GM19351 (cell line): ENCODE measurements around the gene OSBP2.
"Not testable (repeated sequence)": the region's sequence is repeated elsewhere in the genome, so short reads cannot be mapped to it uniquely, and the experiment has no call there.

Experiments
- ATAC-seq: cut with Tn5 transposase; IDR thresholded peaks from one replicate; pipeline ENCODE4 v1.9.1; 2021; ENCODE audit warnings: mild to moderate bottlenecking, moderate library complexity; ENCODE audit not compliant: unreplicated experiment

OSBP2 gene

DNA sequence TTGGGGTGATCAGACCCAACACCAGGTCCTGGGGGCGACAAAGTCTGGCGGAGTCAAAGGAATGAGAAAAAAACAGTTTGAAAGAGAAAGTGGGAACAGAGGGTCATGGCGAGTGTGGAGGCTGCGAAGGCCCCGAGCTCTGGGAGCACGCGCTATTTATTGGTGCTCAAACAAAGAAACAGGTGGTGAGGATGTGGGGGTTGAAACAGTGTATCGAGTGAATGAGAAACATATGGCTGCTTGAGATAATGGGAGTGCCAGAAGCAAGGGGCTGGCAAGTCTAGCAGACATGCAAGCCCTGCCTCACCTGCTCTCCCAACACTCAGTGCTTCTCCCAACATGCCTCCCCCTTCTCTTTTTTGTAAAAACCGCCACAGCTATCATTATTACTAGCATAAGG, 19.2 kb upstream of the OSBP2 start:
- ATAC-seq, result no peak

DNA sequence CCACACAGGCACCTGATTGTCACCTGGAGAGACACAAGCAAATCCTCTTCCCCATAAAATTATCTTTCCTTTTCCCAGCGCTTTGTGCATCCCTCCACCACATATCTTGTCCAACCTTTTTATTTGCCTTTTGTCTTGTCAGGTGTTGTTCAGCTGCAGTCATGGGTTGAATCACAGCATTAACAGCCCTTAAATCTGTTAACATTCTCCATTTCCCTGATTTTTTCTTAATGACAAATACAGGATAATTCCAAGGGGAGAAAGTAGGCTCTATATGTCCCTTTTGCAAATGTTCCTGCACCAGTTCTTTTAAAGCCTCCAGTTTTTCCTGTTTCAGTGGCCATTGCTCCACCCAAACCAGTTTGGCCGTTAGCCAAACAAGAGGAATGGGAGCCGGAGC, 18.1 kb upstream of the OSBP2 start:
- not testable (repeated sequence) for ATAC-seq

DNA sequence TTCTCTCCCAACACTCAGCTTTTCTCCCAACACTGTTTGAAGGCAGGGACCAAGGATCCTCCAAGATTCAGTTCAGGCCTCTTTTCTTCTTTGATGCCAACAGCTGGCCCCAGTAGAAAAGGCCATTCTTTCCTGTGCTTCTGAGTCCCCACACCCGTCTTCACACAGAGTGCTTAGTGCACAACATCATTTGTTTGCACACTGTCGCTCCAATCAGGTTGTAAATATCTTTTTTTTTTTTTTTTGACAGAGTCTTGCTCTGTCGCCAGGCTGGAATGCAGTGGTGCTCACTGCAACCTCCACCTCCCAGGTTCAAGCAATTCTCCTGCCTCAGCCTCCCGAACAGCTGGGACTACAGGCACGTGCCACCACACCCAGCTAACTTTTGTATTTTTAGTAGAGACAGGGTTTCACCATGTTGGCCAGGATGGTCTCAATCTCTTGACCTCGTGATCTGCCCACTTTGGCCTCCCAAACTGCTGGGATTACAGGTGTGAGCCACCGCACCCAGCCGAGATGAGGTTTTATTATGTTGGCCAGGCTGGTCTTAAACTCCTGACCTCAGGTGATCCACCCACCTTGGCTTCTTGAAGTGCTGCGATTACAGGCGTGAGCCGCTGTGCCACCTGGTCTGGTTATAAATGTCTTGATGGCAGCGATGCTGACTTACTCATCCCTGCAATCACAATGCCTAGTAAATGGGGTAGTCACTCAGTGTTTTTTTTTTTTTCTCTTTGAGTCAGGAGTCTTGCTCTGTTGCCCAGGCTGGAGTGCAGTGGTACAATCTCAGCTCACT, 14.6 kb upstream of the OSBP2 start:
- not testable (repeated sequence) for ATAC-seq

DNA sequence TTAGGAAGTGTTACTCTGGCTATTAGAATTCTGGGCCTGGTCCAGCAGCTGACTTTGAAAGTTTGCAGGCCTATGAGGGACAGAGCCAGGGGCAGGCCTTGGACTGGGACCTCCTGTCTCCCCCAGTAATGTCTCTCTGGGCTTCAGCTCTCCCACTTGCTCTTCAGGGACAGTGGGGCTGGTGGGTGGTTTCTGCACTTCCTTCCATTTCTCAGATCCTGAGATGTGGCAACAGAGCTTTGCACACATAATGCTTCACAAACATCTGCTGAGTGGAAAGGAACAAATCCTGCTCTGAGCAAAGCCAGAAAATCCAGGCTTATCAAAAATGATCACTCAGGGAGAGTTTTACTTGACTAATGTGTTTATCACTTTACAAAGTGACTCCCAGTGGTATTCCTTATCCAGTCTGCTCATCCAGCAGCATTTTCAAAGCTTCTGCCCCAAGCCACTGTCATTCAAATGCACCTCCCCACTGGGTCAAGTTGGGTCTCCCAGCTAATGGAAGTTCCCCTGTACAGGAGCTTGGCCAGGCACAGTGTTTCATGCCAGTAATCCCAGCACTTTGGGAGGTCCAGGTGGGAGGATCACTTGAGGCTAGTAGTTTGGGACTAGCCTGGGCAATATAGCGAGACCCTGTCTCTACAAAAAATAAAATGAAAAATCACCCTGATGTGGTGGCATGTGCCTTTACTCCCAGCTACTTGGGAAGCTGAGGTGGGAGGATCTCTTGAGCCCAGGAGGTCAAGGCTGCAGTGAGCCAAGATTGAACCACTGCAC, 13.5 kb upstream of the OSBP2 start:
- ATAC-seq, result no peak

DNA sequence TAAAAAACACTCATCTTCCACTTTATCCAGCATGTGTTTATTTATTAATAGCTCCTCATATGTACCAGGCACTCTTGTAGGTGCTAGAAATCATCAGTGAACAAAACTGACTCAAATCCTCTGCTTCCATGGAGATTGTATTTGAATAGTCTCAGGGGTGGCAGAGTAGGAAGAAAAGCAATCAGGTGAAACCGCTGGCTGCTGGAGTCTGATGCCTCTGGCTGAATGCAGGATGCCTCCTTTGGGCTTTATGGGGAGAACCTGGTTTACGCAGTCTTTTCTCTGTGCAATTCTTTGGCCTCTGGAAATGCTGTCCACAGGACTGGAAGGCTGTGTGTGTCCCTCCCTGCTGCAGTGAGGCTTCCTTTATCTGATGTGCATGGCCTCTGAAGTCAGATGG, 12.8 kb upstream of the OSBP2 start:
- ATAC-seq, result no peak

DNA sequence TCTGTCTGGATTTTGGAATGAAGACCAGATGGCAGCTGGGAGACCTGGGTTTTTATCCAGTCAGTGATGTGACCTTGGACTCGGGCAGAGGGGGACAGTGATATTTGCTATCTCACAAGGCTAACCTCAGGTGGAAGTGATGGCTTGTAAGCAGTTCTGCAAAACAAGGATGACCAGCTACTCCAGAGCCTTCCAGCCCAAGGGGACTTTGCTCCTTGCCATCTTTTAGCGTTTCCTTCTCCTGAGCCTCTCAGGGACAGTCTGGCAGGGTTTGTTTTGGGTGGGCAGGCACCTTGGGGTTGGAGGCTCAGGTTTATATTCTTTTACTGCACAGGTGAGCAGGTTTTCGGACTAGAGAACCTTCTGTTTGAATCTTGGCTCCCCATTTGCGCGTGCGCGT, 9.5 kb upstream of the OSBP2 start:
- no peak for ATAC-seq

DNA sequence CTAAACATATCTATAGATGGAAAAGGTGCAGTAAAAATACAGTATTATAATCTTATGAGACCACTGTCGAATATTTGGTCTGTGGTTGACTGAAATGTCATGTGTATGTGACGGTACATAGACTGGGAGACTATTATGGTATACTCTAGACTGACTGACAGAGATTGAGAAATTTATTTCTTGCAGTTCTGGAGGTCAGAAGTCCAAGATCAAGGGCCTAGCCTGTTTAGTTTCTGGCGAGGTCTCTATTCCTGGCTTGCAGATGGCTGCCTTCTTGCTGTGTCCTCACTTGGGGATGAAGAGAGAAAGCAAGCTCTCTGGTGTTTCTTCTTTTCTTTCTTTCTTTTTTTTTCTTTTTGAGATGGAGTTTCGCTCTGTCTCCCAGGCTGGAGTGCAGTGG, 7.3 kb upstream of the OSBP2 start:
- no peak for ATAC-seq

DNA sequence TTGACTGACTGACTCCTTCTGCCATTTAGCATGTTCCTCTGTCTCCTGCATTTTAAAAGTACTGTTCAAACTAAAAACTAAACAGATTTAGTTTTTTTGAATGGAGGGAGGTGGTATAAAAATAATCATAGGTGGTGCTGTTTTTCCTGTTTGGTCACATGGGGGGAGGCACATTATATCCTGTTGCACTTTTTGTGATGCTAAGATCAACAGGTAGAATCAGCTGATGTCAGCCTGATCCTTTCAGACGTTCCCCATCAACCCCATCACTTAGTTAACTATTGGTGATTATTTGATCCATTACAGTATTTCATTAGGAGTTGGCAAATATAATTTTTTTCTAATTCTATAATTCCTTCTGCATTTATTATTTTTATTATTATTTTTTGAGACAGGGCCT, 5.1 kb upstream of the OSBP2 start:
- no peak for ATAC-seq

DNA sequence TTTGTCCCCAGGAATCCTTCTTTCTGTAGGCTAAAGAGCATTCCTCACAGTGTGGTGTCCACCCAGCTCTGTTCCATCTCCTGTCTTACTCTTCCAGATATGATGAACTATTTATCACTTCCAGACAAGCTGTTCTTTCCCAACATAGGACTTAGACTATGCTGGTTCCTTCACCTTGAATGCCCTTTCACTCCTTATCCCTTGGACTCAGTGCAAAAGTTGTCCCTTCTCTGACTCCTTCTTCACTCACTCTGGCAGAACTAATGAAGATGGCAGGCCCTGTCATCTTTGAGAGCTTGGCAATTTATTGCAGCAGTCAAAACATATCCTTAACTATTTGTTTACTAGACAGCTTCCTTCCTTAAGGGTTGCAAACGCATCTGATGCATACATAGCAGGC, 3.5 kb upstream of the OSBP2 start:
- ATAC-seq, result no peak

DNA sequence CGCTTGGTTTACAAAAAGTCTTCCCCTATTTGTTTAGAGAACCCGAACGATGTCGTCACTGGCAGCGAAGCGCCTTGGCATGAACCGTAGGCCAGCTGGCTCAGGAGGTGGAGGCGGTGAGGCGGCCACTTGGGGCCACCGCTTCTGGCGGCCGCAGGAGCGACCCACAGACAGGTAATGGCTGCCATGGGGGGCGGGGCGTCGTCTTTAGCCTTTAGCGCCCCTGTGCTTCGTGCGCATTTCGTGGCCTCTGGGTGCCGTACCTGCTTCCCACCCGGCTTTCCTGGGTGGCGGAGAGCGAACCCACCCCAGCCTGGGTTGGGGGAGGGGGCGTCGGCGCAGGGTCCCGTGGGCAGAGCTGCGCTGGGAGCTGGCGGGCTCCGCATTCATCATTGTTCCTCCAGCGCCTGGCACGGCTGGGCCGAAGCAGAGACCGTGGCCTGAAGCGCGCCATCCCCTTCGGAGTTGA, 469 bp upstream of the OSBP2 start:
- ATAC-seq, result no peak

DNA sequence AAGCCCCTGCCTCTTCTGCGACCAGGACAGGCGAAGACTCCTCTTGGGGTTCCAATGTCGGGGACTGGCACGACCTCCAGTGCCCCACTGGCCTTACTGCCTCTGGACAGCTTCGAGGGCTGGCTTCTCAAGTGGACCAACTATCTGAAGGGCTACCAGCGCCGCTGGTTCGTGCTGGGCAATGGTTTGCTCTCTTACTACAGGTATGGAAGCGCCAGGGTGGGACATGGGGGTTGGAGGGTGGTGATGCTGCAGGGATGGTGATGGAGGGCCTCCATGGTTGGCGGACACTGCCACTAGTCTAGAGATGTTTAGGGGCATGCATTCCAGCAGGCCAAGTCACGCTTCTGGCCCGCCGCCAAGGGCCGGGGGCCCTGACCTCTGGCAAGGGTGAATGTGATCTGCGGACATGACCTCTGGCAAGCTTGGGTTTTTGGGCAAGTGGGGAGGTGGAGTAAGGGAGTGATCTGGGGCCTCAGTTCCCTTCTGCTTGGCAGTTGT, 727 bp downstream of the OSBP2 start:
- no peak for ATAC-seq

DNA sequence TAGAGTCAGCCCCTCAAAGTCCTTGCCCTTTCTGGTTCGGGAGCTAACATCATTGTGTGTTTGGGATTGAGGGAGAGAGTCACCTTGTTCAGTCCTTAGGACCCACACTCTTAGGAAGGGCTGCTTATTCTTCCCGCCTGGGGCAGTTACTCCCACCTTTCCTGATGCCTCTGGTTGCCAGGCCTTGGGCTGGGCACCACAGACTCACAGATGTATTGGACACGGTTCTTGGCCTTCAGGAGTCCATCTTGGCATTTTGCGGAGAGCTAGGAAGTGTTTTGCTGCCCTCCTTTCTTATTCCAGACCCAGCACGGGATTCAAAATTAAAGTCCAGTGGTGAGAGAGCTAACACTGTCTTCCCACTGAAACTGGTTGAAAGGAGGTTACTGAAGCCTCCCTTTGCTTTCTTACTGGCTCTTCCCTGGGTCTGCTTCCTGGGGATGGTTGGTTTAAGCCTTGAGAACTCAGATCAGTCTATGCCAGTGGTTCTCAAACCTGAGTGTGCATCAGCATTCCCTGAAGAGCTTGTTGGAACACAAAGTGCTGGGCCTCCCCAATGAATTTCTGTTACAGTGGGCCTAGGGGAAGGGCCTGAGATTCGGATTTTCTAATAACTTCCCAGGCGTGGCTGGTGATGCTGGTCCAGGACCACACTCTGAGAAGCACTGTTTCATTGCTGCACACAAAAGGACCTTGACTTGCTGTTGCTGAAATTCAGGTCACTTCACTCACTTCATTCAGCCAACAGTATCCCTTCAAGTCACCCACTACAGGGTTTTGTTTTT, 1.4 kb downstream of the OSBP2 start:
- ATAC-seq, result no peak

DNA sequence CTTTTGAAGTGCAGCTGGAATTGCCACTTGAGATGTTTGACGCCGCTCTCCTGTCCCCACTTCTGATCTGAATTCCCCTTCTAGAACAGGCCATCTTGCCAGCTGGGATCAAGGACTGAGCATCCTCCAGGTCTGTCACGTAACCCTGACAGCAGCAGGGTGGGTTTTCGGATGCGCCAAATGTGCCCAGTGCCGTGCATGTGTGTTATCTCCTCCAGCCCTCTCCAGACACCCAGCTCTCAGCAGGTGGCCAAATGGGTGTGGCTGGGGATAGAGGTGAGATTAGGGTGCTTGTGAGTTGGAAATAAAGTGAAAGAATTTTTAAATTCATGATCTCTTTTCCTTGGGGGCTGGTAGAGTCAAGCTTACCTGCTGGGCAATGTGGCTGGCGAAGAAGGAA, 3.3 kb downstream of the OSBP2 start:
- no peak for ATAC-seq

DNA sequence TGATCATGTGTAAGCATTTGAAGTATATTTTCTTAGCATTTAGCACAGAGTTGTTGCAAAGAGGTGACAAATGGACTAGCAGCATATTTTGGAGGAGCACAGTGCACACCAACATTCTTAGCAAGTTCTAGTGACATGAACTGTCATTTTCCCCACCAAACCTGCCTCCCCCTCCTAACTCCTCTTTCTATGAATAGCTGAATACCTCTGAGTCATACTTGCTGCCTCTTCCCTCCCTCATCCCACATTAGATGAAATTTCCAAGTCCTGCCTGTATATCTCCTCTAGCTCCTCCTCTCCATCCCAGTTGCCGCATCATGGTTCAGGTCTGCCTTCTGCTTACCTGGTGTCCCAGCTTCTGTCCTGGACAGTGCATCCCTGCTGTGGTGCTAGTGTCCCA, 7.2 kb downstream of the OSBP2 start:
- no peak for ATAC-seq

DNA sequence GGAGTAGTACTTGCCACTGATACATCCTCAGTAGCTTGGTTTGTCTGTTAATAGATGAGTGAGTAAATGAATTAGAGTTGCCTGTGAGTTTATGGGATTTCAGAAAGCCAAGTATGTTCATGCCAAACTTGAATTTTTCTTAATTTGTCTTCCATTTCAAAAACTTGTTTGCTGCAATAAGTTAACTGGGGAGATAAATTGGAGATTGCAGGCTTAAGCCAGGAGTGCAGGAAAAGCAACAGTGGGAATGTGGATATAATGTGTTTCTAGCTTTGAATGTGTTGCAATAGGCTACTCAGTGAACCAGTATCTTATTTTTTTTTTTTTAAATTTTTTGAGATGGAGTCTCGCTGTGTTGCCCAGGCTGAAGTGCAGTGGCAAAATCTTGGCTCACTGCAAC, 8.2 kb downstream of the OSBP2 start:
- no peak for ATAC-seq

DNA sequence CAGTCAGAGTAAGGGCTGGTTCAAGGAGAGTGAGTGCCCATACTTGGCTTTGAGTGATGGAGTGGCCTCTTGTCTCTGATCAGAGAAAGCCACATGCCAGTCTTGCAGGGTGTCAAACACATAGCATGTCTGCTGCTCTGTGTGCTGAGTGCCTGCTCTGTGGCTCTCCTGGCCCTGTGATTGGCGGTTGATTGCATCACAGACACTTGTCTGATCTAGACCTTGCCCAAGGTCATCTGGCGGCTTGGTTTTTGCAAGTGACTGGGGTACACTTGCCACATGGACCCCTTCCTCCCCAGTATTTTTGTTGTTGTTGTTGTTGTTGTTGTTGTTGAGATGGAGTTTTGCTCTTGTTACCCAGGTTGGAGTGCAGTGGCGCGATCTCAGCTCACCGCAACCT, 10.3 kb downstream of the OSBP2 start:
- no peak for ATAC-seq

DNA sequence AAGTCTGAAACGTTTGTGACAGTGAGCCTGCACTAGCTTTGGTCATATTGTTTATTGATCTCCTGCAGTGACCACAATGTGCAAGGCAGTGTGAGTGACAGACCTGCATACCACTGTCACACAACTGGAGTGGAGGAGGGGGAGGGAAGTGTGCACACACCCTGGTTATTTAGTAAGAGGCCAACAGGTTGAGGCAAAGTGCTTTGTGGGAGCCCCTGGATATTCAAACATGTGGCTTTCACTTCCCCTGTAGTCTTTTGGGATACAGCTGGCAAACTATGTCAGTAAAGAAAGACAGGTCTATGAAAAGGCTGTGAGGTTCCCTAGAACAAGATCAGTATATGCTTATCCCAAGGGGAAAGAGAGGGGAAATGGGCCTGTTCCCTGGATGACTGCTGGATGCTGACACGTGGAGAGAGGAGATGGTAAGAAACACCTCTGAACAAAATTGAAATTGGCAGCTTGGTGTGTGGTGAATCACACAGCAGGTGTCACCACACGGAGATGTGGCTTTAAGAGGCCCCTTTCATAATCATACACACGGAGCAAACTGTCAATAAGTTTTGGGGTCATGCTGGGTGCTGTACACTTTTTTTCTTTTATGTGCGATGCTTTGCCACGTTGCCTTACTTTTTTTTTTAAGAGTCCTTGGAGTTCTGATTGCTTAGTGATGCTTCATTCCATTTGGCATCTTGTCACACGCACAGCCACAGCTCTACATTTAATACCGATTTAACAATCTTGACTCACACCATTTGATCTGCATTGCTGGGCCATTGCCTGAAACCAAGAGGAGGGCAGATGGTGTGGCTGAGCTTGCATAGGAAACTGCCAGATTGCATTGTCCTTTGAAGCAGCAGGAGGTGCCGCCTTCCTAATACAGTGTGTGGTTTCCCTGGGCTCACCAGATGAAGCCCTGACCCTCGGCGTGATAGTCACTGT, 11.3 kb downstream of the OSBP2 start:
- peak; percentile 71 for ATAC-seq

DNA sequence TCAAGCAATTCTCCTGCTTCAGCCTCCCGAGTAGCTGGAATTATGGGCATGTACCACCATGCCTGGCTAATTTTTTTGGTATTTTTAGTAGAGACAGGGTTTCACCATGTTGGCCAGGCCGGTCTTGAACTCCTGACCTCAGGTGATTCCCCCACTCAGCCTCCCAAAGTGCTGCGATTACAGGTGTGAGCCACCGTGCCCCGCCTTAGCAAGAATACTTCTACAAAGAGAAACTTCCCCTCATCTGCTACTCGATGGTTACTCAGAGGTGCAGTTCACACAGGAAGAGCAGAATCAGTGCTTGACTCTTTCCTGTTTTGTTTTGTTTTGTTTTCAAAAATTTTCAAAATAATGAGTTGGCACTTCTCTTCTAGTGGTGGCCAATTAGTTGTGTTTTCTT, 15.3 kb downstream of the OSBP2 start:
- not testable (repeated sequence) for ATAC-seq

DNA sequence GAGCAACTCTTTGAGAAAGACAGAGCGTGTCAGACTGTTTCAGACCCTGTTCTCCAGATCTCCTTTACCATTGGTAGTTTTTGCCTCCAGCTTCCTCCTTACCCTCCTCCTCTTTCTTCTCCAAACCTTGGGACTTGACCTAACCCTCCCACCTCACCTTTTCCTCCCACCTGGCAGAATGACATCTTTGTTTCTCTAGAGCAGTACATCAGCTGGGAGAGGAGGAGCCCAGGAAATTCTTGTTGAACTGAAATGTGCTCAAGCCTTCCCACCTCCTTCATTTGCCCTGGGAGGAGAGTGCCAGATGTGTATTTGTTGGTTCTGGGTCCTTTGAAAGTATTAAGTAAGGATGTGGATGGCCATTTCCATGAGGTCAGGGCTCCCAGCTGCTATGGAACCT, 17.4 kb downstream of the OSBP2 start:
- ATAC-seq, result no peak

DNA sequence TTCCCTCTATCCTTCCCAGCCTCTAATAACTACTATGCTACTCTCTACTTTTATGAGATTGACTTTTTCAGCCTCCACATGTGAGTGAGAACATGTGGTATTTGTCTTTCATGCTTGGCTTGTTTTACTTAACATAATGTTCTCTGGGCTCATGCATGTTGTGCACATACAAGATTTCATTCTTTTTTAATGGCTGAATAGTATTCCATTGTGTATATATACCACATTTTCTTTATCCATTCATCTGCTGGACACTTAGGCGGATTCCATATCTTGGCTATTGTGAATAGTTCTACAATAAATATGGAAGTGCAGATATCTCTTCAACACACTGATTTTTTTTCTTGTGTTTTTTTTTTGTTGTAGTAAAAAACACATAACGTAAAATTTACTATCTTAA, 19.4 kb downstream of the OSBP2 start:
- no peak for ATAC-seq
